Stimulated activated naive B cell treated with anti-CD40 and anti-IgM and Interleukin-4, amounts not matched to agents 10 μg/mL and 1 μg/mL and 100 μg/mL, for 72 hours (primary cell): ENCODE measurements around the gene GLRX2.
A peak's percentile ranks its signal among the peaks of the same experiment; 100 is the strongest.

Experiments
- ATAC-seq, 2 donors: fragments of 150-1000 bp; cut with Tn5 transposase; replicated peaks; 2 replicates each; pipeline ENCODE4 v1.10.0; 2021; ENCODE audit warnings: moderate library complexity in 1 of 2
- DNase-seq: peaks from one replicate; pipeline ENCODE4 v3.0.0; 2021
- H3K27ac Mint-ChIP-seq: one replicate; pipeline ENCODE4 v1.8.0; 2022; ENCODE audit warnings: mild to moderate bottlenecking, mixed read lengths
- H3K27me3 Mint-ChIP-seq, 2 donors: one replicate each; pipeline ENCODE4 v1.8.0; 2022; ENCODE audit warnings: mixed read lengths in 2 of 2
- H3K36me3 Mint-ChIP-seq, 2 donors: one replicate each; pipeline ENCODE4 v1.8.0; 2022; ENCODE audit warnings: mixed read lengths in 2 of 2, mild to moderate bottlenecking in 1 of 2
- H3K4me1 Mint-ChIP-seq, 2 donors: one replicate each; pipeline ENCODE4 v1.8.0; 2022; ENCODE audit warnings: mixed read lengths in 2 of 2, mild to moderate bottlenecking in 1 of 2
- H3K4me3 Mint-ChIP-seq, 2 donors: one replicate each; pipeline ENCODE4 v1.8.0; 2022; ENCODE audit warnings: mild to moderate bottlenecking in 2 of 2, mixed read lengths in 2 of 2, moderate library complexity in 1 of 2
- H3K9me3 Mint-ChIP-seq, 2 donors: one replicate each; pipeline ENCODE4 v1.8.0; 2022; ENCODE audit warnings: mixed read lengths in 2 of 2, mild to moderate bottlenecking in 1 of 2

GLRX2 gene

GRCh38 chr1:193104907-193105820 is at the start of gene GLRX2:
Gene GLRX2 (minus strand): TSS chr1:193105414. CDS start chr1:193105382, 32 bp downstream.
- no peaks in the 10 kb centered on the region for H3K27me3 Mint-ChIP-seq
- H3K4me3 Mint-ChIP-seq = peak within 1 kb of the TSS; percentile 84 to 92
- peaks cover 2 to 23% of the 10 kb centered on the region in 2 donors for H3K4me1 Mint-ChIP-seq
- peak within 1 kb of the TSS; percentile 81 for H3K27ac Mint-ChIP-seq
- ATAC-seq = peak; percentile 90 to 91
- H3K9me3 Mint-ChIP-seq = no peaks in the 10 kb centered on the region
- peak; percentile 57 for DNase-seq
- peaks cover 3% of the 10 kb centered on the region in 2 donors for H3K36me3 Mint-ChIP-seq

- peaks cover 26 to 28% of the 10 kb centered on the region in 2 donors for H3K36me3 Mint-ChIP-seq
- no peak overlapping the region for H3K4me3 Mint-ChIP-seq
- H3K27me3 Mint-ChIP-seq = no peaks in the 10 kb centered on the region
- DNase-seq (no peak), ATAC-seq (no peak)
- no peaks in the 10 kb centered on the region for H3K9me3 Mint-ChIP-seq
- peaks cover 2 to 6% of the 10 kb centered on the region in 2 donors for H3K4me1 Mint-ChIP-seq
- no peak overlapping the region for H3K27ac Mint-ChIP-seq
These were observed 39.8 kb upstream of the GLRX2 start for GRCh38 chr1:193144999-193145398.

- Mint-ChIP-seq H3K4me3 (no peak overlapping the region), H3K27me3 (no peaks in the 10 kb centered on the region), H3K4me1 (peaks cover 2 to 6% of the 10 kb centered on the region in 2 donors), H3K9me3 (no peaks in the 10 kb centered on the region), H3K36me3 (peaks cover 28 to 34% of the 10 kb centered on the region in 2 donors), H3K27ac (no peak overlapping the region)
- no peak for DNase-seq
- ATAC-seq = no peak
These were observed 39.2 kb upstream of the GLRX2 start for GRCh38 chr1:193144361-193144938.

GRCh38 chr1:193143285-193143684 is 38.1 kb upstream of the GLRX2 start:
- DNase-seq = no peak
- H3K27me3 Mint-ChIP-seq = no peaks in the 10 kb centered on the region
- peaks cover 32 to 38% of the 10 kb centered on the region in 2 donors for H3K36me3 Mint-ChIP-seq

GRCh38 chr1:193142409-193142808 is 37.2 kb upstream of the GLRX2 start:
- Mint-ChIP-seq H3K27me3 (no peaks in the 10 kb centered on the region), H3K36me3 (peaks cover 31 to 43% of the 10 kb centered on the region in 2 donors), H3K4me1 (peaks cover 2 to 6% of the 10 kb centered on the region in 2 donors), H3K27ac (peak overlapping the region; percentile 45), H3K4me3 (no peak overlapping the region), H3K9me3 (no peaks in the 10 kb centered on the region)
- DNase-seq = no peak
- no peak for ATAC-seq

More at GRCh38 chr1:193143285-193143684, 38.1 kb upstream of the GLRX2 start:
- no peak for ATAC-seq
- Mint-ChIP-seq H3K4me1 (peaks cover 2 to 6% of the 10 kb centered on the region in 2 donors), H3K9me3 (no peaks in the 10 kb centered on the region), H3K27ac (no peak overlapping the region), H3K4me3 (no peak overlapping the region)

- Mint-ChIP-seq H3K27me3 (no peaks in the 10 kb centered on the region), H3K4me3 (no peak overlapping the region), H3K36me3 (peaks cover 27 to 42% of the 10 kb centered on the region in 2 donors), H3K4me1 (peaks cover 2 to 6% of the 10 kb centered on the region in 2 donors), H3K9me3 (no peaks in the 10 kb centered on the region), H3K27ac (no peak overlapping the region)
- ATAC-seq = no peak
- DNase-seq = no peak
These were observed 36.6 kb upstream of the GLRX2 start for GRCh38 chr1:193141804-193142203.

GRCh38 chr1:193140254-193140653 is 35.0 kb upstream of the GLRX2 start:
- Mint-ChIP-seq H3K36me3 (peaks cover 20 to 43% of the 10 kb centered on the region in 2 donors), H3K4me1 (peaks cover 2 to 6% of the 10 kb centered on the region in 2 donors), H3K9me3 (no peaks in the 10 kb centered on the region), H3K27ac (no peak overlapping the region), H3K4me3 (no peak overlapping the region), H3K27me3 (no peaks in the 10 kb centered on the region)
- no peak for DNase-seq
- ATAC-seq = no peak

- no peak for DNase-seq
- Mint-ChIP-seq H3K4me1 (peaks cover 12 to 21% of the 10 kb centered on the region in 2 donors), H3K4me3 (no peak overlapping the region), H3K9me3 (no peaks in the 10 kb centered on the region), H3K27me3 (no peaks in the 10 kb centered on the region), H3K36me3 (peaks cover 31 to 43% of the 10 kb centered on the region in 2 donors), H3K27ac (no peak overlapping the region)
- ATAC-seq = no peak
These were observed 26.1 kb upstream of the GLRX2 start for GRCh38 chr1:193131266-193131860.

- Mint-ChIP-seq H3K27ac (no peak overlapping the region), H3K4me1 (peaks cover 18 to 31% of the 10 kb centered on the region in 2 donors), H3K4me3 (no peak overlapping the region)
These were observed 20.2 kb upstream of the GLRX2 start for GRCh38 chr1:193125369-193125768.

GRCh38 chr1:193123751-193124150 is 18.5 kb upstream of the GLRX2 start:
- no peak for ATAC-seq
- no peak overlapping the region for H3K27ac Mint-ChIP-seq
- H3K27me3 Mint-ChIP-seq = no peaks in the 10 kb centered on the region
- peak overlapping the region; percentile 90 to 95 for H3K4me3 Mint-ChIP-seq
- H3K4me1 Mint-ChIP-seq = peaks cover 16 to 34% of the 10 kb centered on the region in 2 donors
- no peak for DNase-seq
- H3K9me3 Mint-ChIP-seq = peaks cover 0 to 2% of the 10 kb centered on the region in 2 donors
- peaks cover 2 to 18% of the 10 kb centered on the region in 2 donors for H3K36me3 Mint-ChIP-seq

More at GRCh38 chr1:193125369-193125768, 20.2 kb upstream of the GLRX2 start:
- peaks cover 4 to 21% of the 10 kb centered on the region in 2 donors for H3K36me3 Mint-ChIP-seq
- peaks cover 0 to 2% of the 10 kb centered on the region in 2 donors for H3K9me3 Mint-ChIP-seq
- ATAC-seq (no peak), DNase-seq (no peak)
- no peaks in the 10 kb centered on the region for H3K27me3 Mint-ChIP-seq

GRCh38 chr1:193121616-193122593 is 16.7 kb upstream of the GLRX2 start, which contains the start of gene CDC73:
Gene CDC73 (plus strand): TSS chr1:193122031. CDS start chr1:193122201, 170 bp downstream.
- peak within 1 kb of the TSS; percentile 90 to 95 for H3K4me3 Mint-ChIP-seq
- peaks cover 0 to 12% of the 10 kb centered on the region in 2 donors for H3K36me3 Mint-ChIP-seq
- peak; percentile 92 to 94 for ATAC-seq
- H3K9me3 Mint-ChIP-seq = peaks cover 0 to 2% of the 10 kb centered on the region in 2 donors
- H3K4me1 Mint-ChIP-seq = peaks cover 15 to 37% of the 10 kb centered on the region in 2 donors
- no peaks in the 10 kb centered on the region for H3K27me3 Mint-ChIP-seq
- peak within 1 kb of the TSS; percentile 96 for H3K27ac Mint-ChIP-seq
- peak; percentile 99 for DNase-seq

GRCh38 chr1:193120604-193121166 is 15.5 kb upstream of the GLRX2 start:
- peak overlapping the region; percentile 90 to 95 for H3K4me3 Mint-ChIP-seq
- H3K27ac Mint-ChIP-seq = peak overlapping the region; percentile 96
- H3K9me3 Mint-ChIP-seq = peaks cover 0 to 3% of the 10 kb centered on the region in 2 donors
- peaks cover 15 to 37% of the 10 kb centered on the region in 2 donors for H3K4me1 Mint-ChIP-seq
- no peak for ATAC-seq
- peaks cover 0 to 10% of the 10 kb centered on the region in 2 donors for H3K36me3 Mint-ChIP-seq
- no peaks in the 10 kb centered on the region for H3K27me3 Mint-ChIP-seq
- DNase-seq = no peak
